HFFc6 (cell line): ENCODE results near the gene RPS6KA2. TPM values are rescaled to one million over a fixed set of nuclear protein-coding genes. Genes with fewer than 3 reads are reported as not detected.
A peak's percentile ranks its signal among the peaks of the same experiment; 100 is the strongest.
"Not testable (repeated sequence)": the region's sequence is repeated elsewhere in the genome, so short reads cannot be mapped to it uniquely, and the experiment has no call there.

ENCODE experiments used
- DNase-seq: peaks from one replicate; pipeline ENCODE4 v3.0.0-alpha.2; 2018
- H3K27ac Mint-ChIP-seq: 2 replicates; pipeline ENCODE4 v1.8.0; 2020; ENCODE audit warnings: mild to moderate bottlenecking, mixed read lengths
- H3K27me3 Mint-ChIP-seq: 2 replicates; pipeline ENCODE4 v1.8.0; 2021; ENCODE audit warnings: mild to moderate bottlenecking, moderate library complexity, mixed read lengths; ENCODE audit not compliant: insufficient read depth
- H3K36me3 Mint-ChIP-seq: 2 replicates; pipeline ENCODE4 v1.8.0; 2021; ENCODE audit warnings: low read depth, mixed read lengths
- H3K4me1 Mint-ChIP-seq: 2 replicates; pipeline ENCODE4 v1.8.0; 2020; ENCODE audit warnings: low read depth, mixed read lengths
- H3K4me3 Mint-ChIP-seq: 2 replicates; pipeline ENCODE4 v1.8.0; 2020; ENCODE audit warnings: mild to moderate bottlenecking, moderate library complexity, mixed read lengths
- H3K9me3 Mint-ChIP-seq: 2 replicates; pipeline ENCODE4 v1.8.0; 2020; ENCODE audit warnings: mild to moderate bottlenecking, mixed read lengths
- total RNA-seq, 6 experiments: library from RNA; stranded (reverse); fragmentation: NEBNext Ultra II Directional; extraction: Animal tissue kit (Norgen Biotek cat#: 25700); gene quantifications; 2 replicates in 1 of 6; 3 replicates in 5 of 6; pipeline ENCODE4 v1.2.3, GENCODE V29; 2021
- TF ChIP-seq, protein P1 (sequence below): fragments of 200-600 bp; sonication (generic); IDR thresholded peaks from 2 replicates; pipeline ENCODE4 v1.5.0; 2021; ENCODE audit warnings: antibody characterized with exemption, mild to moderate bottlenecking

RPS6KA2 gene
- total RNA-seq, 6 experiments from 2014 or later = 10.1 to 13.9 (median 11.9) TPM

DNA sequence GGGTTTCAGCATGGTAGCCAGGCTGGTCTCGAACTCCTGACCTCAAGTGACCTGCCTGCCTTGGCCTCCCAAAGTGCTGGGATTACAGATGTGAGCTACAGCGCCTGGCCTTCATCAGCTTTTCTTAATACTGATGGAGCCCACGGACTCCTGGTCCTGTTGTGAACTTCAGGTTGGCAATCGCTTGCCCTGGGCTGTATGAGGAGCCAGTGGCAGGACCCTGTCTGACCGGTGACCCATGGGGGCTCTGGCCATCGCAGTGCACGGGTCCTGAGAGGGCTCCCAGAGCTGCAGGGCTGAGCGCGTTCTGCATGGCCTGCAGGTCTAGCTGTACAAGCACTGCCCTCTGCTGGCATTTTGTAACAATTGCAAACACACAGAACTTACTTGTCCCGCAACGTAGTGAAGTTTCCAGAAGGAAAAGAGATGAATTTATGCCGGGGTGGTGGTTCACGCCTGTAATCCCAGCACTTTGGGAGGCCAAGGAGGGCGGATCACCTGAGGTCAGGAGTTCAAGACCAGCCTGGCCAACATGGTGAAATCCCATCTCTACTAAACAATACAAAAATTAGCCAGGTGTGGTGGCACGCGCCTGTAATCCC lies 226.3 kb downstream of the RPS6KA2 start:
- TF ChIP-seq, protein P1, sequence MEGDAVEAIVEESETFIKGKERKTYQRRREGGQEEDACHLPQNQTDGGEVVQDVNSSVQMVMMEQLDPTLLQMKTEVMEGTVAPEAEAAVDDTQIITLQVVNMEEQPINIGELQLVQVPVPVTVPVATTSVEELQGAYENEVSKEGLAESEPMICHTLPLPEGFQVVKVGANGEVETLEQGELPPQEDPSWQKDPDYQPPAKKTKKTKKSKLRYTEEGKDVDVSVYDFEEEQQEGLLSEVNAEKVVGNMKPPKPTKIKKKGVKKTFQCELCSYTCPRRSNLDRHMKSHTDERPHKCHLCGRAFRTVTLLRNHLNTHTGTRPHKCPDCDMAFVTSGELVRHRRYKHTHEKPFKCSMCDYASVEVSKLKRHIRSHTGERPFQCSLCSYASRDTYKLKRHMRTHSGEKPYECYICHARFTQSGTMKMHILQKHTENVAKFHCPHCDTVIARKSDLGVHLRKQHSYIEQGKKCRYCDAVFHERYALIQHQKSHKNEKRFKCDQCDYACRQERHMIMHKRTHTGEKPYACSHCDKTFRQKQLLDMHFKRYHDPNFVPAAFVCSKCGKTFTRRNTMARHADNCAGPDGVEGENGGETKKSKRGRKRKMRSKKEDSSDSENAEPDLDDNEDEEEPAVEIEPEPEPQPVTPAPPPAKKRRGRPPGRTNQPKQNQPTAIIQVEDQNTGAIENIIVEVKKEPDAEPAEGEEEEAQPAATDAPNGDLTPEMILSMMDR = peak; percentile 87
- H3K27ac Mint-ChIP-seq, H3K9me3 Mint-ChIP-seq, H3K4me3 Mint-ChIP-seq, H3K36me3 Mint-ChIP-seq, H3K4me1 Mint-ChIP-seq: not testable (repeated sequence)
- peaks cover 14% of the 10 kb centered on the region for H3K27me3 Mint-ChIP-seq
- DNase-seq = peak; percentile 68

DNA sequence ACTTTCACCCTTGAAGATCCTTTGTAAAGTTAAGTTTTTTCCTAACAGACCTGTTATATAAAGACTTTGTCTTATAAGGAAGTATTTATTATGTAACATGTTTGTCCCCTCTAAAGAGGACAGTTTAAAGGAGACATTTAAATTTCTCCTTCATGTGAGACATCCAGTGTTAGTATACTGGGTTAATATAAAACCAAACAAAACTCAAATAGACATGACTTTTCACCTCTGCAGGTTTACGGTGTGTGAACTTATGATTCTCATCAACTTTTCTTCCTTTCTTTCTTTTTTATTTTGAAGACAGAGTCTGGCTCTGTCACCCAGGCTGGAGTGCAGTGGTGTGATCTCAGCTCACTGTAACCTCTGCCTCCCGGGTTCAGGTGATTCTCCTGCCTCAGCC lies 226.9 kb downstream of the RPS6KA2 start:
- Mint-ChIP-seq H3K4me3 (no peak overlapping the region), H3K36me3 (no peaks in the 10 kb centered on the region), H3K4me1 (peaks cover 7% of the 10 kb centered on the region), H3K27me3 (peaks cover 13% of the 10 kb centered on the region), H3K27ac (no peak overlapping the region), H3K9me3 (no peaks in the 10 kb centered on the region)
- TF ChIP-seq, protein P1 = no peak
- DNase-seq = no peak

DNA sequence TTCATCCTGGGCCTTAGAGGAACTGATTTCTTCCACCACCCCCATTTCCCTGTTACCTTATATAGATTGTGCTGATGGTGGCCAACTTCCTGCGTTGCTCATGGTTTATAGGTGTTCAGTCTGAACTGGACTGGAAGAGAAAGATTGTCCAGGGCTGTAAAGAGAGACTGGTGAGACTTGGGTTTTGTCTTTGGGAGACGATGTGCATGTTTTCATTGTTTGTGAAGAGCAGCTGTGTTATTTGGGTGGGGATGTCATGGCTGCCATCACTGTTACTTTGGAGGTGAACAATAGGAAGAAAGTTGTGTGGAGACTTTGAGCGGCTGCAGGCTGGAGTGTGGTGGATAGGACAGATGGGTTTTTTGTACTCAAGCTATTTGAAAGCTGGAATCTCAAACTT lies 228.7 kb downstream of the RPS6KA2 start:
- H3K4me3 Mint-ChIP-seq = no peak overlapping the region
- no peak for DNase-seq
- H3K27ac Mint-ChIP-seq = no peak overlapping the region
- peaks cover 13% of the 10 kb centered on the region for H3K27me3 Mint-ChIP-seq
- peaks cover 7% of the 10 kb centered on the region for H3K4me1 Mint-ChIP-seq
- H3K36me3 Mint-ChIP-seq = no peaks in the 10 kb centered on the region
- no peaks in the 10 kb centered on the region for H3K9me3 Mint-ChIP-seq
- TF ChIP-seq, protein P1 = no peak

DNA sequence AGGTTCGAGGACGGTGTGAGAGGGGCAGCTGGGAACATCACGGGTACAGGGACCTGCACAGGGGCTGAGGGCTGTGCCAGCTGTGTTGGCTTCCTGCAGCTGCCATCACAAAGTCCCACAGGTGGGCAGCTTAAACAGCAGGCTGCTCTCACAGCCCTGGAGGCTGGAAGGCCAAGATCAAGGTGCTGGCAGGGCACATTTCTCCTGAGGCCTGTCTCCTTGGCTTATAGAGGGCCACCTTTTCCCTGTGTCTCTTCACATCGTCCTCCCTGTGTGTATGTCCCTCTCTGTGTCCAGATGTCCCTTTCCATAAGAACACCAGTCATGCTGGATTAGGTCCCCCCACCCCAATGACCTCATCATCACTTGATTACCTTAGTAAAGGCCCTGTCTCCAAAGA lies 229.2 kb downstream of the RPS6KA2 start:
- Mint-ChIP-seq H3K4me1 (peaks cover 4% of the 10 kb centered on the region), H3K27ac (no peak overlapping the region), H3K27me3 (peaks cover 14% of the 10 kb centered on the region), H3K36me3 (no peaks in the 10 kb centered on the region), H3K9me3 (no peaks in the 10 kb centered on the region), H3K4me3 (no peak overlapping the region)
- TF ChIP-seq, protein P1 = no peak
- no peak for DNase-seq

DNA sequence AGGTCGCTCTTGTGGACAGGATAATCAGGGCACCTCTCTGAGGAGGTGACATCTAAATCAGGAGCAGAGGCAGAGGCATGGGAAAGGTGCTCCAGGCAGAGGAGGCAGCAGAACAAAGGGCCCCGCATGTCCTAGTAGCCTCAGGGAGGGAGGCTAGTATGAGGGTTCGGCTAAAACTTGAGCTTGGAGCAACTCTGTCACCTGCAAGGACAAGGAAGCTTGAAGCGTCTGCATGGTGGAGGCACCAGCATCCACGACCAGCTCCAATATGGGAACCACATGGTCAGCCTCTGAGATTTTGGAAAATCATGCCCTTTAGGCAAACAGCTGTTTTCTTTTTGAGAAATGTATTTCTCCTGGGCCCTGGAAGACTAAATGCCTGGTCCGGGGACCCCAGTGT lies 231.3 kb downstream of the RPS6KA2 start:
- no peaks in the 10 kb centered on the region for H3K36me3 Mint-ChIP-seq
- H3K4me3 Mint-ChIP-seq = no peak overlapping the region
- no peaks in the 10 kb centered on the region for H3K4me1 Mint-ChIP-seq
- TF ChIP-seq, protein P1 = no peak
- H3K27me3 Mint-ChIP-seq = peaks cover 18% of the 10 kb centered on the region
- DNase-seq = no peak
- no peak overlapping the region for H3K27ac Mint-ChIP-seq
- H3K9me3 Mint-ChIP-seq = no peaks in the 10 kb centered on the region

DNA sequence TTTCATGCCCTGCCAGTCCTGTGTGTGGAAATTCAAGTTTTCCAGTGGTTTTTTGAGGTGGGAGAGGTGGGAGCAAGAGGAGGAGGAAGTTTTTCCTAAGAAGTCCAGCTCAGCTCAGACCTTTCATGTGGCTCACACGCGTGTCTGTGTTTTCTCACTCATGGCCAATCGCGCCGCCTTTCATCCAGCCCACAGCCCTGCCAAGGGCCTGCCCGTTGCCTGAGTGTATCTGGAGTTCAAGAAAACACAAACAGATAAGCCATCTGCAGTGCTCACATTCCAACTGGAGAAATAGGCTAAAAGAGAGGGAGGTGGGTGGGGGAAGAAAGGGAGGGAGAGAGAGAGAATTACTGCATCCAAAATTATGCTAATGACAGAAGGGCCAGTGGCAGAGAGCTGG lies 231.7 kb downstream of the RPS6KA2 start:
- H3K36me3 Mint-ChIP-seq = no peaks in the 10 kb centered on the region
- no peak overlapping the region for H3K27ac Mint-ChIP-seq
- H3K4me3 Mint-ChIP-seq = no peak overlapping the region
- no peaks in the 10 kb centered on the region for H3K9me3 Mint-ChIP-seq
- DNase-seq = no peak
- peaks cover 18% of the 10 kb centered on the region for H3K27me3 Mint-ChIP-seq
- no peaks in the 10 kb centered on the region for H3K4me1 Mint-ChIP-seq
- TF ChIP-seq, protein P1 = no peak
